ENCODE measurements around the gene CD274.

Gene CD274

GRCh38 chr9:5438301-5439162 lies 11.8 kb upstream of the CD274 start:
- H3K27ac ChIP-seq (ENCODE audit: low read length) = peak overlapping the region; percentile 93
- H3K4me3 ChIP-seq (ENCODE audit: low read length) = peak overlapping the region; percentile 62
- H4K20me1 ChIP-seq (ENCODE audit: insufficient read depth, low read length) = no peaks in the 10 kb centered on the region
- peak overlapping the region; percentile 84 for H3K9ac ChIP-seq (ENCODE audit: low read length)
- H3K9me3 ChIP-seq (replicated peaks; ENCODE audit: insufficient read depth, low read length) = no peaks in the 10 kb centered on the region
- H3K27me3 ChIP-seq (replicated peaks; ENCODE audit: insufficient read depth, low read length) = no peaks in the 10 kb centered on the region
- H3K4me1 ChIP-seq (ENCODE audit: low read length) = peaks cover 7% of the 10 kb centered on the region; the same call in 1 of the 2 replicates
- H2AFZ ChIP-seq (ENCODE audit: low read length) = peak overlapping the region; percentile 73
- H3F3A ChIP-seq (ENCODE audit: insufficient read depth, low read length) = peaks cover 25% of the 10 kb centered on the region
- no peaks in the 10 kb centered on the region for H3K9me2 ChIP-seq (replicated peaks; ENCODE audit: insufficient read depth, low read length)
- peak overlapping the region; percentile 80 for H3K4me2 ChIP-seq (ENCODE audit: low read depth, low read length)
- peaks cover 4% of the 10 kb centered on the region; the same call in 1 of the 2 replicates for H3K79me2 ChIP-seq (ENCODE audit: low read length)
- TF ChIP-seq EZH2 (optimal IDR thresholded peaks at IDR 0.05; ENCODE audit: low read depth, low read length) = no peak
- TF ChIP-seq CTCF (IDR thresholded peaks at IDR 0.05; ENCODE audit: low read length) = no peak
- no peak for TF ChIP-seq EZH2phosphoT487 (IDR thresholded peaks at IDR 0.05; ENCODE audit: low read length)
- no peaks in the 10 kb centered on the region for H3K36me3 ChIP-seq (replicated peaks; ENCODE audit: insufficient read depth, low read length)
- DNase-seq = peak; percentile 78

GRCh38 chr9:5440426-5440825 lies 9.9 kb upstream of the CD274 start:
- no peaks in the 10 kb centered on the region for H4K20me1 ChIP-seq (ENCODE audit: insufficient read depth, low read length)
- peaks cover 4% of the 10 kb centered on the region; the same call in 1 of the 2 replicates for H3K79me2 ChIP-seq (ENCODE audit: low read length)
- TF ChIP-seq EZH2phosphoT487 (IDR thresholded peaks at IDR 0.05; ENCODE audit: low read length) (no peak), EZH2 (optimal IDR thresholded peaks at IDR 0.05; ENCODE audit: low read depth, low read length) (no peak), CTCF (IDR thresholded peaks at IDR 0.05; ENCODE audit: low read length) (no peak)
- no peaks in the 10 kb centered on the region for H3K9me3 ChIP-seq (replicated peaks; ENCODE audit: insufficient read depth, low read length)
- no peak overlapping the region for H3K9ac ChIP-seq (ENCODE audit: low read length)
- H3K4me3 ChIP-seq (ENCODE audit: low read length) = no peak overlapping the region
- peaks cover 7% of the 10 kb centered on the region; the same call in 1 of the 2 replicates for H3K4me1 ChIP-seq (ENCODE audit: low read length)
- no peaks in the 10 kb centered on the region for H3K36me3 ChIP-seq (replicated peaks; ENCODE audit: insufficient read depth, low read length)
- H3K4me2 ChIP-seq (ENCODE audit: low read depth, low read length) = no peak overlapping the region
- H3K27ac ChIP-seq (ENCODE audit: low read length) = no peak overlapping the region
- no peak overlapping the region for H2AFZ ChIP-seq (ENCODE audit: low read length)
- H3F3A ChIP-seq (ENCODE audit: insufficient read depth, low read length) = peaks cover 25% of the 10 kb centered on the region
- H3K9me2 ChIP-seq (replicated peaks; ENCODE audit: insufficient read depth, low read length) = no peaks in the 10 kb centered on the region
- H3K27me3 ChIP-seq (replicated peaks; ENCODE audit: insufficient read depth, low read length) = no peaks in the 10 kb centered on the region
- no peak for DNase-seq

GRCh38 chr9:5441043-5441442 lies 9.3 kb upstream of the CD274 start:
- H3K9ac ChIP-seq (ENCODE audit: low read length) = no peak overlapping the region
- H3K4me2 ChIP-seq (ENCODE audit: low read depth, low read length) = no peak overlapping the region
- H3K36me3 ChIP-seq (replicated peaks; ENCODE audit: insufficient read depth, low read length) = no peaks in the 10 kb centered on the region
- no peak for DNase-seq
- no peaks in the 10 kb centered on the region for H4K20me1 ChIP-seq (ENCODE audit: insufficient read depth, low read length)
- H3K9me3 ChIP-seq (replicated peaks; ENCODE audit: insufficient read depth, low read length) = no peaks in the 10 kb centered on the region
- no peak for TF ChIP-seq EZH2 (optimal IDR thresholded peaks at IDR 0.05; ENCODE audit: low read depth, low read length)
- no peak for TF ChIP-seq EZH2phosphoT487 (IDR thresholded peaks at IDR 0.05; ENCODE audit: low read length)
- TF ChIP-seq CTCF (IDR thresholded peaks at IDR 0.05; ENCODE audit: low read length) = no peak
- peaks cover 25% of the 10 kb centered on the region for H3F3A ChIP-seq (ENCODE audit: insufficient read depth, low read length)
- no peaks in the 10 kb centered on the region for H3K9me2 ChIP-seq (replicated peaks; ENCODE audit: insufficient read depth, low read length)
- no peak overlapping the region for H3K27ac ChIP-seq (ENCODE audit: low read length)
- H2AFZ ChIP-seq (ENCODE audit: low read length) = no peak overlapping the region
- H3K79me2 ChIP-seq (ENCODE audit: low read length) = peaks cover 4% of the 10 kb centered on the region; the same call in 1 of the 2 replicates
- no peaks in the 10 kb centered on the region for H3K27me3 ChIP-seq (replicated peaks; ENCODE audit: insufficient read depth, low read length)
- H3K4me1 ChIP-seq (ENCODE audit: low read length) = peaks cover 11% of the 10 kb centered on the region; the same call in 1 of the 2 replicates
- no peak overlapping the region for H3K4me3 ChIP-seq (ENCODE audit: low read length)

All from MM.1S (cell line).